AML-193 (cell line): ENCODE data around the gene ZNF423.

Source experiments
- DNase-seq, 2 experiments: peaks; one replicate each; lab custom pipeline; 2025; lab: John Stamatoyannopoulos, UW

ZNF423 gene

DNA sequence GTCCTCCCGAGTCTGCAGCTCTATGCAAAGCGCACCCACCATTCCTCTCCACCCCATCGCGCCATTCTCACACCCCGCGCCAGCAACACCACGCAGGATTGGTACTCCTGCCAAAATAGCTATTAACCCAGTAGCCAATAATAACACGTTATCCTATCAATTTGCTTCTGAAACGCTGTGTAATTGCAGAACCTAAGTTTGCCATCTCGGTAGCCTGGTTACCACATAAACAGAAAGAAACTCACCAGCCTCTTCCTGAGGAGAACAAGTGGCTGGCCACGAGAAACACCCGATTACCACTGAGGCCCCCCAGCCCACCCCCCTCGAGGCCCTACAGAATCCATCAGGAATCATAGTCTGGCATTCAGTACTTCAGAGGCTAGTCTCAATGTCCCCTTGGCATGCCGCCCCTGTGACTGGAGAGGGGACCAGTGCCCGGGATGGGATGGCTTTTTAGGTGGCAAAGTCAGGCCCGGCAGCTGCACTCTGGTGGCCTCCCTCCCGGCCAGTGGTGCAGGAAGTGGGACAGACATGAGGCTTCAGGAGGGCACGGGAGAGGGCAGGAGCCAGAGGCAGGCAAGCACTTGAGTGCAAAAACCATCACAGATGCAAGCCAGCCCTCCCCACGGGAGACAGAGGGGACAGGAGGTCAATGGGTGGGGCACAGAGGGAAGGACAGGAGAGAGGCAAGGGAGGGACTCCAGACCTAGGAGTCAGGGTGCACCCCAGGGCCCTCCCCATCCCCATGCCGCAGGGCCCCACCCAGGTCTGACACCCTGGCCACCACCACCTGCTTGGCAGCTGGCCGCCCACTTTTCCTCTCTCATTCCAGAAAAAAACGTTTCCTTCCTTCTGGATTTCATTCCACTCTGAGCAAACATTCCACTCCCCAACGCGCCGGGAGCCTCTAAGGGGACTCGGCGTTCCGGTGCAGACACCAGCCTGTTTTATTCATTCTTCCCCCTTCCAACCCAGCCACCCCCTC is 192.5 kb downstream of the ZNF423 start:
- no peak for DNase-seq

DNA sequence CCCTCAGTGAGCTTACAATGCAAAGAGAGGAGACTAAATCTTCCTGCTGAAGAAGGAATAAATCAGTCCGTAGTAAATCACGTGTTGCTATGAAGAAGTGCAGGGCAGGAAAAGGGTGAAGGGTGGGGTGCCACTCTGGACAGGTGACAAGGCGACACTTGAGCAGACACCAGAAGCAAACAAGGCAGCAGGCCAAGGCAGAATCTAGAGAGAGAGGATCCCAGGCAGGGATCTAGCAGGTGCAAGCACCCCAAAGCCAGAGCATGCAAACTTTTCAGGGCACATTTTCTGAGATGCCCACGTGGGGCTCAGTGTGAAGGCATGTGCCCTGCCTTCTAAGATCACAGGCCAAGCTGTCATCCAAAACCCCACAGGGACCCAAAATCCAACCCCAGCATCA is 193.3 kb downstream of the ZNF423 start:
- DNase-seq, result no peak

DNA sequence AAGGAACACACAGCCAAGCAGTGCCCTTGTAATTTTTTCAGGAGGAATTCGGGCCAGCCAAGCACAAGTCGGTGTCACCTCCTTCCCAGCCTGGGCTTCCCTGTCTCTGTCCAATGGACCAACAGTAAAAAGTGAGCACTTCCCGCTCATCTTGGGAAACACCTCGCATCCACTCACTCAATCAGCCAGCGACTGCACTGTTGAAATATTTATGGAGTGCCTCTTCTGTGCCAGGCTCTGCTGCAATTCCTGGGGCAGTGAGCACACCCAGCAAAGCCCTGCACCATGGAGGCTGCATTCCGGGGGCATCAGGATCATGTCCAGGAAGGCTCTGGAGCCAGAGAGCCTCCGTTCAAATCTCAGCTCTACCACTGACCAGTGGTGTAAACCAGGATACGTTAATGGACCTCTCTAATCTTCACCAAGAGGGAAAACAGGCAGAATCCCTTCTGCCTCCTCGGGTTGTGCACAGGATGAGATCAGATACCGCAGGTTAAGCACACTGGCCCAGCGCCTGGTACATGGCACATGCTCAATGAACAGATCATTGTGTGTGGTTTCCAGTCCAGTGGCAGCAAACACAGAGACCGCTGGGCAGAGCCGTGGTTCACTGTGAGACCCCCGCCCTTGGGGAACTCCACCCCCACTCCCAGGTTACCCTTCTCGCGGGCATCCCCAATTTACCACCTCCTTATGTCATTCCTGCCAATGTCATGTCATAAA is 194.3 kb downstream of the ZNF423 start:
- no peak for DNase-seq

DNA sequence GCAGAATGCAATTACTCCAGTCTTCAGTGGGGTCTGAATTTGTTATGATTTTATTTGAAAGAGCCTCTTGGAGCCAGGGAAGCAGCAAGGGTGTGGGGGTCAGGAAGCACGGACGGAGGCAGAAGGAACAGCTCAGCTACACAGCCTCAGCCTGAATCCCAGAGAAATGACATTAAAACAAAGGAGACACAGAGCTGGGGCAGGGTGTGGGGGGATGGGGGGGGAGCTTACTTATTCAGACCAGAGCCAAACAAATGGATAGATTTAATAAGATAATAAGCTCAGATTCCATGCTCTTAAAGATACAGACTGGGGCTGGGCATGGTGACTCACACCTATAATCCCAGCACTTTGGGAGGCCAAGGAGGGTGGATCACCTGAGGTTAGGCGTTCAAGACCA is 195.3 kb downstream of the ZNF423 start:
- no peak for DNase-seq

DNA sequence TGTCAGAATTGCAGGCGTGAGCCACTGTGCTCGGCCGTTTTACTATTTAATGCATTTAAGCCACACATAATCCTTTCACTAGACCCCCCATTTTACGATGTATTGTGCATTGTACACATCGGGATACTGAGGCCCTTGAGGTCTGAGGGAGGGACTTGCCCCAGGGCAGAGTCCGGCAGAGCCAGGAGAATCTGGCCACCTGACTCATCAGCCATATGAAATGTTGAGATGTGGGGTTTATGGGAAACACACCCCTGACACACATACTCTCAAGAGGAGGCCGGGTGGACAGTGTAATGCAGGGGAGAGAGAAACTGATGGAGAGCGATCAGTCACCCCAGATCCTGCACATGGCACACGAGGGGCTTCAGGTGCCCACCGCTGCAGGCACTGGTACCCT is 196.6 kb downstream of the ZNF423 start:
- DNase-seq, result no peak

DNA sequence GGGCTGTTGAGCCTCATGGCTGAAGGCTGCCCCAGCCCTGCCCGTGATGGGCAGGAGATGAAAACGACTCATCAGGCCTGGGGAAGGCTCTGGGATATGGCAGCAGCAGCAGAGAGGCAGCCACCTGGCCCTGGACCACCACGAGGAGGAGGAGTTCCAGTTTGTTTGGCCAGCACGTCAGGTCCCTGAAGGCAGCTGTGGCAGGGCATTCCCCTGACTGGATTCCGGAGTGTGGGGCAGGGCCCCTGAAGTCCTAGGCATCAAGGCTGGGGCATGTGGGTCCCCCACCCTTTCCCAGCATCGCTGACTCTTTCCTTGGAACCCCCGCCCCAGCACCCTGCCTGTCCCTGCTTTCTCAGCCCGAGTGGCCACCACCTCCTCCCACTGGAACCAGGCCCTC is 197.4 kb downstream of the ZNF423 start:
- DNase-seq, result no peak

DNA sequence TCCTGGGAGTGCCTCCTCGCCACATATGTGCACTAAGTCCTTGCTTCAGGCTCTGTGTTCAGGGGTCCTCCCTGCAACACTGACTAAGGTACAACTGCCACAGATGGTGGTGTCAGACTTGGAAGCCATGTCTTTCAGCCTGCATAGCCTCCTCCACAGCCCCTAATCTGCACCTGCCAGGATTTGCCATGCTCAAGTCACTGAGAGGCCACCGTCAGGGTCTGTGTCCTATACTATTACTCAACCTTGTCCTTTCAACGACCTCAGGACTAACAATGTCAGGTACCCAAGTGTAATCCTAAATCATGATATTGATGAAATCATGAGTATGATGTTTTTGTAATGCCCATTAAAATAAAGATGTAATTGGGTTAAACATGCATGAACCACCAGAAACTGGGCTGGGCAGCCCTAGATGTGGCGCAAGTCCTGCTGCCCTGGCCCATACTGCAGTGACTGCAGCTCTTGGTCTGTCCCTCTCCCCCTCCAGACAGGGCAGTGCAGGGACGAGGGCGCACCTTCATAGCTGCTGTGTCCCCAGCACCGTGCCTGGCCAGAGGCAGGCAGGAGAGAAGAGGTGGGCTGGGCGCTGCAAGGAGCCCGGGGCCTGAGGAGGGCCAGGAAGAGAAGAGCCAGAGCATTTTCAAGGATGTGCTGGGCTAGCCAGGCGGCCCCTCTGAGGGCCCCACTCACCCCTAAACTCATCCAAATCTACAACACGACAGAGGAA is 198.0 kb downstream of the ZNF423 start:
- no peak for DNase-seq

DNA sequence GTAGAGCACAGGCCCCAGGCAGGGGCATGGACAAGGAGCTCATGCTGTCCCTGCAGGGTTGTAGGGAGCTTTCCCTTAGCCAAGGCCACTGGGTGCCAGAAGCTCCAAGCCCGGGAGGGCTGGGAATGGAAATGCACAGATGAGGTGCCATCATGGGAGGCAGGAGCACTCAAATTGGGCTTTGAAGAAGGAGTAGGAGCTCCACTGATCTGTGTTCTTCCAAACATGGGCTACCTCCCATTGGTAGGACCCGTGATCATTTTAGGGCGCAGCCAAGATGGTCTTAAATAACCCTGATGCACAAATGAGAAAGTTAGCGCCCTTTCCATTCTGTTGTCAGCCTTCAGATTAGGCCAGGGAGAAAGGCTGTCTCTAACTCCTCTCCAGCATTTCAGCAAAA is 201.5 kb downstream of the ZNF423 start:
- no peak for DNase-seq

DNA sequence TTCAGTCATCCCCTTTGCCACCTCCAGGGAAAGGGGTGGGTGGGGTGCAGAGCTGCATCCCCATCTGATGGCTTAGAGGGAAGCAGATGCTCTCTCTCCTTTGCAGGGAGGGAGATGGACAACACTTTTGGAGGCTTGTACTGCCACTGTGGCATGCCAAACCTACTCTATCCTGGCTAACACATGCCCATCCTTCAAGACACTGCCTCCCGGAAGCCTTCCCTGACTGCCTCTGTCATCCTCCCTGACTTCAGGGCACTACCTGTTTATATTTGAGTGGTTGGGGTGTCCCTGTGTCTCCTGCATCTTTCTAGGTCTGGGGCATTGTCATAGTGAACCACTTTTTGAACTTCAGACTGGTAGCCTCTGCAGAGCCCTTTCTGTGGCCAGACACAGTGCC is 202.3 kb downstream of the ZNF423 start:
- DNase-seq, result no peak

DNA sequence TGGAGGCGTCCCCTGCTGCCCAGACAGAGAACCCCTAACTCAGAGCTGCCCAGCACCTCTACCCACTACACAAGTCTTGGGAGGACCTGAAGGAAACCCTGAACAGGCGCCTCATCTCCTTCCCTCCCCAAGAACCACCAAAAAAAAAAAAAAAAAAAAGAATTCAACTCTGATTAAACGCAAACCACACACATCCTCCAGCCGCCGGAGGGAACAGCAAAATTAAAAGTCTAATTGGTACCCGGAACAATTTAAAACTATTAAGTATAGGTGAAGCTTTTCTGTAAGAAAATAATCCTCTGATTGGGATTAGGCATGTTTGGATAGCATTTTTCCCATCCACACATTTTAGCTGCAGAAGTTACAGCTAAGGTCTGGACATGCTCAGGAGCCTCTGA is 202.7 kb downstream of the ZNF423 start:
- no peak for DNase-seq

DNA sequence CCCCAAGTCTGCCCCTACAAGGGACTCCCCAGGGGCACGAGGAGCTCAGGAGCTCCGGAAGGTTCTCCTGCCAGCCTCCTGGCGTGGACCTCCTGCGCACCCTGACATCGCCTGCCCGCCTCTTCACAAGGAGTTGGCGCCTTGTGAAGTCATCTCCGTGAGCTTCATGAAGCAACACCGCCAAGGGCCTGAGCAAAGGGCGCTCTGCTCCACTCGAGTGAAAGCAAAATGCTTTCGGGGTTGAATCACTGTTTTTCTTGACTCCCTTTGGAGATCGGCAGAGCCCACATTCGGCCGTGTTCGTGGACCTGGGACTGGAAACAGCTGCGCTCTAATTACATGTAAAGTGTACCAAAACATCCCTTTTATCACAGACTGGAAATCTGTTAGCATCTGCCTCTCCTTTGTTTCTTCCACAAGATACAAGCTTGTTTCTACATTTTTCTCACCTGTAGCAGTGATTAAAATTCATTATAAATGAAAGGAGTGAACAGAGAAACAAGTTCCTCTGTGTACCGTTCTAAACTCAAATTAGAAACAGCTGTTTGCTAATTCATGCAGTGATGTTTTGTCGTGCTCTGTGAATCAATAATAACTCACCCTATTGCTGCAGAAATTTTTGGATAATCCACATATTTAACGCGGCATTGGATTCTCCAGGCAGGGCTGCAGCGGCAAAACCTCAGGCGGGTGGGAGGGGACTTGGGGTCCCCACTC is 203.3 kb downstream of the ZNF423 start:
- no peak for DNase-seq

DNA sequence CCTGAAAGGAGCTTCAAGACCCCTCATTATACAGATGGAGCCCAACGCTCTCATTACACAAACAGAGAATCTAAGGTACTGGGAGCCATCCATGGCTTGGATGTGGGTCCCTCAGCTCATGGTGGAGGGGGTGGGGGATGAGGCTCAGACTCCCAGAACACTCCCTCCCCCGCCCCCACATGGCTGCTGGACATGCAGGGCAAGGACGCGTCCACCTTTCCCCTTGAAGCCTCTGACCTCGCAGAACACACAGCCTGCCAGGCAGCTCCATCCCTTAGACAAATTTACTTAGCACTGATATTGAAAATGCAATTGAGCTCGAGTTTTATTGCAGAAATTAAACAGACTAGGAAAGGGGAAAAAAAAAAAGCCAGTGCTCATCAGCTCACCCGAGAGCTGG is 203.9 kb downstream of the ZNF423 start:
- no peak for DNase-seq

DNA sequence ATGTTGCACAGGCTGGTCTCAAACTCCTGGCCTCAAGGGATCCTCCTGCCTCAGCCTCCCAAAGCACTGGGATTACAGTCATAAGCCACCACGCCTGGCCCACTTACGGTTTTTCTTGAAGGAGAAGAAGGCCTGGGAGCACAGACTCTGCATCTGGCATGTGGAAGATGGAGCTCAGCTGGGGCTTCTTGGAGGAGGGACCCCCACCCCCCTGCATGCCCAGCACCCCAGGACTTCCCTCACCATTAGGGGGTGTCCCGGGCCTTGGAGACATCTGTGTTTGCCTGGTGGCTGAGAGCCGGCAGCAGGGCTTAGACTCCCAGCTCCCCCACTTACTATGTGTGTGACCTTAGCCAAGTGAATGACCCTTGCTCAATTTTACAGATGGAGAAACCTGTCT is 204.7 kb downstream of the ZNF423 start:
- no peak for DNase-seq

DNA sequence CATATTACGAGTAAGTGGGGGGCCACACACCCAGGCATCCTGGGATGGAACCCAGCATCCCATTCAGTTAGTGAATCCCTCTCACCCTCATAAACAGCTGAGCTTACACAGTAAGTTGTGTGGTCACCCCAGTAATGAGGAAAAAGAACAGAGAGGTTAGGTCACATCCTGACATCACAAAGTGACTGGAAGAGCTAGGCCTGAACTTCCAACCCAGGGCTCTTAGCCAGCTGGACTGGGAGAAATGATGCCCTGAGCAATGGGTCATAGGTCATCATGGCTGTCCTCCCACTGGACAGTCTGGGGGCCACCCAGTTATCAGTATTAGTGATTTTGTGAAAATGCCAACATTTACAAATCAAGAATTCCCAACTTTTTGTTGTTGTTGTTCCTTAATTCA is 205.3 kb downstream of the ZNF423 start:
- DNase-seq, result no peak

DNA sequence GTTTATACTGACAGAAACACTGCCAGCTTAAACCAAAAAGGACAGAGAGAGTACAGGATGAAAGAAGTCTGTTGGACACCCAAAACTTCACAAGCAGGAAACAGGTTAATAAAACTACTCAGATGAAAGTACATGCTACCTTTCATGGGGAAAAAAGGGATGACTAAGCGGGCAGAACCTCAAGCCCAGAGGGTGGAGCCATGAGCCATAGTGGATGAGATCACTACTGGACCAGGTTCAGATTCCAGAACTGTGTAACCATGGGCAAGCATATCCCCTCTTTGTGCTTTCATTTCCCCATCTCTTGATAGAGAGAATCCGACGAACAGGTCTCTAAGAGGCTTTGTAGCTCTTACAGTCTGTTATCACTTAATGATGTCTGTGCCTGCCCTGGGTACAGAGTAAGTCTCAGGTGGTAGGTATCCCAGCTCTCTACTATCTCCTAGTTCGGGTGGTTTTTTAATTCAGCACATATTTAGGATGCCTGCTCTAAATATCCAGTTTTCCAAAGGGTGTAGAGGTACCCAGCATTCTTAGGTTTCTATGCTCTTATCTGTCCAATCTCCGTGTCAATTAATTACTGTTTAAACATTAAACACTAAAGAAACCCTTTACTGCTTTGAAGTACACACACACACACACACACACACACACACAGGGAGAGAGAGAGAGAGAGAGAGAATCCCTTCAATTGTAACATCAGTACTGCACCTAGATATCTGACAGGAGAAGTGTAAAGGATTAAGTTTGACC is 206.7 kb downstream of the ZNF423 start:
- no peak for DNase-seq

DNA sequence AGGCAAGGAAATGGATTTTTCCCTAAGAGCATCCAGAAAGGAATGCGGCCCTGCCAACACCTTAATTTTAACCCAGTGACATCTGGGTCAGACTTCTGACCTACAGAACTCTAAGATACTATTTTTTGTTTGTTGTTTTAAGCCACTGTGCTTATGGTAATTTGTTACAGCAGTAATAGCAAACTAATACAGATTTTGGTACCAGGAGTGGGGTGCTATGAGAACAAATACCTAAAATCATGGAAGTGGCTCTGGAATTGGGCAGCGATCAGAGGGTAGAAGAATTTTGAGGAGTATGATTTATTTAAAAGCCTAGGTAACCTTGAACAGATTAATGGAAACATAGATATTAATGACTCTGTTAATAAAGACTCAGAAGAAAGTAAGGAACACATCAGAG is 208.2 kb downstream of the ZNF423 start:
- no peak for DNase-seq

DNA sequence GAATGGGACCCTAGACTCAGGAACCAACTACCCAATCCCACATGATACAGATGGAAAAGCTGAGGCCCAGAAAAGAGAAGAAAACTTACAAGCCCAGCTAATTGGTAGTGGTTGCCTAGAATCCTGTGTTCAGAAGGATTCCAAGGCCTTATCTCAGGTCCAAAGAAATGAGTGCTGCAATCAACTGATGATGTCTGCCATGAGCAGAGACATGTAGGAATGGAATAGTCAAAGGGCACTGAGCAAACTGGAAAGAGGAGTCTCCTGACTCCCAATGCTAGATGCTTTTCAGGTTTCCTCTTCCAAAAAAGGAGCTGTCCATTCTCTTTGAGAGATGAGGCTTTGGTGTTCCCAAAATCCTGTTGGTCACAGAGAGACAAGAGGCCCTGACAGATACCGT is 210.6 kb downstream of the ZNF423 start:
- no peak for DNase-seq

DNA sequence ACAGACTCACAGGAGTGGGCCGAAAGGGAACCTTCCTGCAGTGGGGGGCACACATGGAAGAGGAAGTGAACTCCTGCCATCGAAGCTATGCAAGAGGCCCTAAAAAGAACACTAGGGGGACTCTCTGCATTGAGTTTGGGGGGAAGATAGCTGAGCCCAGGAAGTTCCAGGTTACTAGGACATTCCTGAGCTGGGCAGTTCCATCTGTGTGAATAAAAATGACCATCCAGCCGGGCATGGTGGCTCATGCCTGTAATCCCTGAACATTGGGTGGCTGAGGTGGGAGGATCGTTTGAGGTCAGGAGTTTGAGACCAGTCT is 211.8 kb downstream of the ZNF423 start:
- no peak for DNase-seq

DNA sequence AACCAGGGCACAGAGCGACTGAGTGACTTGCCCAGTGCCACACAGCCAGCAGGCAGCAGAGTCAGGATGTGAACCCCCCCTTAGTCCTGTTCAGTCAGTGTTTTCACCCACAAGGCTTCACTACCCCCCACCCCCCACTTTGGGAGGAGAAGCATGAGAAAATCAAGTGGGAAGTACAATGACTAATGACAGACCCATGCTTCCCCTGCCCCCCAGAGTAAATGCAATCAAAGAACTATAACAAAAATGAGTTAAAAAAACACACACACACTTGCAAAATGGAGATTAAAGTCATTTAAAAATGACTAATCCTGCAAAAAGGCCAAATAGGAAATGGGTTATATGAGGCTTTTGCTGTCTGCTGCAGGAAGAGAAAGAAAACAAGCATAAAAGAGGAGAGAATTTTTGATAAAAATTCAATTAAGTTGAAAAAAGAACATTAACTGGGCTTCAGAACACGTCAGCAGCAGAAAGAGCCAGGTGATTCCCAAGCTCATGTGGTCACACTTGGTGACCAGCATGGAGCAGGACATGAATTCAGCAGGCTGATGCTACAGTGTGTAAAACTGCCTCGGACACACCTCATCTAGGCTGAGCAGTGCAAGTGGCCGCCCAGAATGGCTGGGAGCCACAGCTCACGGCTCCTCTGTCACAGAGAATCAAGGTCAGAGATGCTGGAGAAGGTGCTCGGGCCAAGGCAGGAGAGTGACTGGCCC is 212.3 kb downstream of the ZNF423 start:
- no peak for DNase-seq

DNA sequence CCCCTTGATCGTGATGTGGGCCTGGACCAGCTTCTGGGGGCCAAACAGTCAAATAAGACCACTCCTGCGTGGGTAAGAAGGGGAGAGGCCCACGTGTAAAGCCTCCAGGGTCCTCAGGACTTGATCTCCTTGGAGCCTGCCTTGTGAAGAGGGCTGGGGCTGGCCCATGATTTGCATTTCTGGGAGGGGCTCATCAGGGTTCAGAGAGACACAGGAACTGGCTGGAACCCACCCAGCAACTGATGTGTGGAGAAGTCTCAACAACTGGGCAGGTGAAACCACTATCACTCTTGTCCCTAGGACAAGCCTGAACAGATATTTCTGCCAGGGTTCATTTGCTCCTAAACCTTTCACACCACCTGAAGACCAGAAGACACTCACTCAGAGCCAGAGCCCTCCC is 214.7 kb downstream of the ZNF423 start:
- no peak for DNase-seq

DNA sequence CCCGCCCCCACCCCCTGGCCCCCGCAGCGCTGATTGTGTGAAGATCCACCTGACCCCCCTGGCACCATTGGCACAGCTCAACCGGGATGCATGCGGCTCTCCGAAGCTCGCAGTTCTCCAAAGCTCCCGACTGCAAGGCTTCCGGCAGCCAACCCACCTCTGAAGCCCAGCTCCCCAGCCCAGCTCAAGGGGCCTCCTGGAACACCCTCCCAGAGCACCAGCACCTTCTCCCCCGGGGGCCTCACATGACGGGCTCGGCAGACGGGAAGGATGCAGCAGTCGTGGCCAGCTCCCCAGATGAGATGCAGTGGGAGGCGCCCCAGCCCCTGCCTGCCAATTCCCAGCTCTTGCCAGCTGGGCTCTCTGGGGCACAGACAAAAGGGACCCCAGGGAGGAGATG is 215.3 kb downstream of the ZNF423 start:
- DNase-seq, result no peak
